Measurements from ENCODE around the gene MYO16.

MYO16 gene

DNA sequence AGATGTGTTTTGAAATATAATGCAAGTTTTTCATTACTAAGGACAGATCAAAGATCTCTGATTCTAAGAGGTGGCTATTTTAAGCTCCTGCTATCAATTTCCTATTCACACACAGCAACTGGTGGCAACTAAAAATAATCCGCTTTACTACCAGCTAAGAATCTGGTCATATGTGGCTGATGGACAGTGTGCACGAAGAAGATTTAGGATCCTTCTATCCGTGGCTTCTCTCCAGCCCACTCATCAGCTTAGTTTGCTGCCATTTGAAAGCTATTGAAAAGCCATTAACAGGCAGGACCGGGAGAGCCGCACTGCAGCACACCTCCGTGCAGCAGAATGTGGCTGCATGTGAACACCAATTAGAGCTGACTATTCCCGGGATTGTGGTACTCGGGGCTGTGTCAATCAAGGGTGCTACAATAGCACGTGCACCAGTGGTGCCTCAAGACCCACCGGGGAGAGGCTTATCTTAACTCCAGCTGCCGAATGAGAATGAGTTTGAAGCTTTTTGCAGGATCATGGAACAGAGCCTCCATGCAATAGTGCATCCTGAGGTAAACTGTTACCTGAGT is at the start of gene MYO16:
Gene MYO16 (plus strand): TSS at position 431 of the 572 bp plus-strand sequence. CDS start 234 bp downstream, outside the sequence.
- H3K27ac ChIP-seq = no peak within 1 kb of the TSS
- H4K20me1 ChIP-seq = no peaks in the 10 kb centered on the region
- peak within 1 kb of the TSS; percentile 57 for H3K4me2 ChIP-seq
- no peaks in the 10 kb centered on the region for H3K27me3 ChIP-seq
- H3K4me1 ChIP-seq = peaks cover 20% of the 10 kb centered on the region
- H3K9me3 ChIP-seq = no peaks in the 10 kb centered on the region
- H3K4me3 ChIP-seq = no peak within 1 kb of the TSS
- TF ChIP-seq Cebpa-rat (IDR thresholded peaks at IDR 0.05) = no peak
- H3K9ac ChIP-seq = no peak within 1 kb of the TSS
- H3K36me3 ChIP-seq = no peaks in the 10 kb centered on the region

- H3K9ac ChIP-seq = no peak overlapping the region
- H3K4me1 ChIP-seq = no peaks in the 10 kb centered on the region
- 0 out of 2 replicates have a peak, but pooled peaks cover 4% of the 10 kb centered on the region for H3K9me3 ChIP-seq
- TF ChIP-seq Cebpa-rat (IDR thresholded peaks at IDR 0.05) = no peak
- H3K27ac ChIP-seq = no peak overlapping the region
- no peak overlapping the region for H3K4me3 ChIP-seq
- no peaks in the 10 kb centered on the region for H3K27me3 ChIP-seq
- H4K20me1 ChIP-seq = no peaks in the 10 kb centered on the region
- no peaks in the 10 kb centered on the region for H3K36me3 ChIP-seq
- H3K4me2 ChIP-seq = no peak overlapping the region
Measured at GRCh38 chr13:108586826-108587225, 42.6 kb upstream of the MYO16 start.

DNA sequence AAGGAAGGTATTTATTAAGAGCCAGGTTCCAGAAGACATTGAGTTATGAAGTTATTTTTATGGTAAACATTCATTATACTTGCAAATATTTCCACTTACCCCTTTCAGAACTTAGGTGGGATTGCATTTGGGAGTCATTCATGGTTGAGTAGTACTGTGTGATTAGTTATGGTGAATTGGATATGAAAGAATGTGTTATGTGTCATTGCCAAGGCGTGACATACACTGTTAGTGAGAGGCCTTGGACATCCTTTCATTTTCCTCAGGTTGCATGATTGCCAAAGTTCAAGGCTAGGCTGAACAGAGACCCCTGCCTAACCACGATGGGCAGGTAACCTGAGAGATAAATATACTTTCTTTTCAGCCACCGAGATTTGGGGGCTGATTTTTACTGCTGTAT is 40.9 kb upstream of the MYO16 start:
- Histone ChIP-seq H3K36me3 (no peaks in the 10 kb centered on the region), H3K4me3 (no peak overlapping the region), H3K27ac (no peak overlapping the region), H3K9me3 (0 out of 2 replicates have a peak, but pooled peaks cover 4% of the 10 kb centered on the region), H3K9ac (no peak overlapping the region), H3K27me3 (no peaks in the 10 kb centered on the region), H3K4me2 (no peak overlapping the region), H4K20me1 (no peaks in the 10 kb centered on the region), H3K4me1 (no peaks in the 10 kb centered on the region)
- TF ChIP-seq Cebpa-rat (IDR thresholded peaks at IDR 0.05) = no peak

DNA sequence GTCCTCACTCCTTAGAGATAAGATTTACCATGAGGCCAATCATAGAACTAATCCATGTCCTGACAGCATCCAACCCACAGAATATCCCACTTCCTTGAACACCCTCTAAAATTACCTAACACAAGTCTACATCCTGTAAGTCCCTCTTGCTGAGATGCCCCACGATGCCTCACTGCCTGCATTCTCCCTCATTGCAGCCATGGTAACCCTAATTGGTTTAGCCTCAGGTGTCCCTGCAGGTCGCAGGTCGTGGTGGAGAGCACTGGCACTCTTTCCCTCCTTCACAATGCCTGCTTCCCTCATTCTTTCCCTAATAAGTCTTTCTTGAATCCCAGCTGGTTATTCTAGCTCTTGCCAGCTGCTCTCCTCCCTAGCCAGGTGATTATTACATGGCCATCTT is 35.3 kb upstream of the MYO16 start:
- no peak overlapping the region for H3K4me2 ChIP-seq
- H4K20me1 ChIP-seq = no peaks in the 10 kb centered on the region
- no peaks in the 10 kb centered on the region for H3K27me3 ChIP-seq
- no peak overlapping the region for H3K9ac ChIP-seq
- no peaks in the 10 kb centered on the region for H3K9me3 ChIP-seq
- H3K4me1 ChIP-seq = no peaks in the 10 kb centered on the region
- no peaks in the 10 kb centered on the region for H3K36me3 ChIP-seq
- no peak overlapping the region for H3K4me3 ChIP-seq
- H3K27ac ChIP-seq = no peak overlapping the region
- TF ChIP-seq Cebpa-rat (IDR thresholded peaks at IDR 0.05) = no peak

GRCh38 chr13:108595436-108596274 is 33.8 kb upstream of the MYO16 start:
- Histone ChIP-seq H3K27ac (no peak overlapping the region), H4K20me1 (no peaks in the 10 kb centered on the region), H3K9me3 (no peaks in the 10 kb centered on the region), H3K4me3 (no peak overlapping the region), H3K4me2 (no peak overlapping the region), H3K9ac (no peak overlapping the region), H3K4me1 (no peaks in the 10 kb centered on the region), H3K27me3 (no peaks in the 10 kb centered on the region), H3K36me3 (no peaks in the 10 kb centered on the region)
- no peak for TF ChIP-seq Cebpa-rat (IDR thresholded peaks at IDR 0.05)

DNA sequence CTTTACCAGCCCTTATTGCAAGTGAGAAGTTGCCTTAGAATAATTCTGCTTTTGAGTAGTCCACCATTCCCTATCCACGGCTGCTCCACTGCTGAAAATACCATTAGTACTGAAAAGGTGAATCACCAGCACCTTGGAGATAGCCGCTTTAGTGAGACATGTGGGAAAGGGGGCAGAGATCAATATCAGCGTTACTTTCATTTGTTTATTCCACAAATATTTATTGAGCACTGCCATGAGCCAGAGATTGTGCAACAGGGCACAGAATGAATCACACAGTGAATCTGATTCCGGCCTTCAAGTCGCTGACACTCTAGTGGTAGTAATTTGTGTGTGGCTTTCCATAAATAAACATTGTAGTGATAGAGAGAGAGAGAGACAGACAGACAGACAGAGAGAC is 31.5 kb upstream of the MYO16 start:
- H3K36me3 ChIP-seq = no peaks in the 10 kb centered on the region
- no peak overlapping the region for H3K4me3 ChIP-seq
- H3K4me1 ChIP-seq = no peaks in the 10 kb centered on the region
- peaks cover 6% of the 10 kb centered on the region; the same call in 1 of the 2 replicates for H3K9me3 ChIP-seq
- no peak for TF ChIP-seq Cebpa-rat (IDR thresholded peaks at IDR 0.05)
- H3K9ac ChIP-seq = no peak overlapping the region
- no peak overlapping the region for H3K27ac ChIP-seq
- no peak overlapping the region for H3K4me2 ChIP-seq
- no peaks in the 10 kb centered on the region for H4K20me1 ChIP-seq
- no peaks in the 10 kb centered on the region for H3K27me3 ChIP-seq

- no peak for TF ChIP-seq Cebpa-rat (IDR thresholded peaks at IDR 0.05)
- Histone ChIP-seq H3K4me2 (no peak overlapping the region), H3K4me3 (no peak overlapping the region), H3K27ac (no peak overlapping the region), H4K20me1 (no peaks in the 10 kb centered on the region), H3K27me3 (no peaks in the 10 kb centered on the region), H3K9me3 (peaks cover 39% of the 10 kb centered on the region), H3K36me3 (no peaks in the 10 kb centered on the region), H3K9ac (no peak overlapping the region), H3K4me1 (no peaks in the 10 kb centered on the region)
Measured at GRCh38 chr13:108606424-108606823, 23.0 kb upstream of the MYO16 start.

- no peak overlapping the region for H3K9ac ChIP-seq
- no peaks in the 10 kb centered on the region for H3K27me3 ChIP-seq
- no peak overlapping the region for H3K4me3 ChIP-seq
- no peak overlapping the region for H3K27ac ChIP-seq
- TF ChIP-seq Cebpa-rat (IDR thresholded peaks at IDR 0.05) = no peak
- no peaks in the 10 kb centered on the region for H3K4me1 ChIP-seq
- H3K4me2 ChIP-seq = no peak overlapping the region
- H4K20me1 ChIP-seq = no peaks in the 10 kb centered on the region
- no peaks in the 10 kb centered on the region for H3K36me3 ChIP-seq
- H3K9me3 ChIP-seq = peaks cover 33% of the 10 kb centered on the region
Measured at GRCh38 chr13:108609353-108609752, 20.1 kb upstream of the MYO16 start.

- H3K9me3 ChIP-seq = peaks cover 24% of the 10 kb centered on the region
- no peaks in the 10 kb centered on the region for H3K27me3 ChIP-seq
- H3K36me3 ChIP-seq = no peaks in the 10 kb centered on the region
- H3K4me1 ChIP-seq = no peaks in the 10 kb centered on the region
- H3K4me2 ChIP-seq = no peak overlapping the region
- H4K20me1 ChIP-seq = no peaks in the 10 kb centered on the region
- no peak overlapping the region for H3K27ac ChIP-seq
- H3K4me3 ChIP-seq = no peak overlapping the region
- H3K9ac ChIP-seq = no peak overlapping the region
- no peak for TF ChIP-seq Cebpa-rat (IDR thresholded peaks at IDR 0.05)
Measured at GRCh38 chr13:108610507-108610906, 18.9 kb upstream of the MYO16 start.

DNA sequence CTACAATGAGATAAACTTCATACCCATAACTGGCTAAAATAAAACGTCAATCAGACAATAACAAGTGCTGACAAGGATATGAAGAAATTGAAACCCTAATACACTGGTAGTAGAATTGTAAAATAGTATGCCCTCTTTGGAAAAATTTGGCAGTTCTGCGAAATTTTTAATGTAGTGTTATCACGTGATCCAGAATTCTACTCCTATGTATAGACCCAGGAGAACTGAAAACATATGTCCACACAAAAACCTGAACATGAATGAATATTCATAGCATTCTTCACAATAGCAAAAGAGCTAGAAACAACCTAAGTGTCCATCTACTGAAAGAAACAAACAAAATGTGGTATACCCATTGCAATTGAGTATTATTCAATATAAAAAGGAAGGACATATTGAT is 14.2 kb upstream of the MYO16 start:
- H4K20me1 ChIP-seq = no peaks in the 10 kb centered on the region
- no peaks in the 10 kb centered on the region for H3K4me1 ChIP-seq
- H3K4me3 ChIP-seq = no peak overlapping the region
- H3K36me3 ChIP-seq = no peaks in the 10 kb centered on the region
- no peaks in the 10 kb centered on the region for H3K9me3 ChIP-seq
- H3K27ac ChIP-seq = no peak overlapping the region
- no peak overlapping the region for H3K9ac ChIP-seq
- no peak for TF ChIP-seq Cebpa-rat (IDR thresholded peaks at IDR 0.05)
- no peak overlapping the region for H3K4me2 ChIP-seq
- no peaks in the 10 kb centered on the region for H3K27me3 ChIP-seq
